ENCODE data around the gene CA9.

- TF ChIP-seq POLR2A (IDR thresholded peaks at IDR 0.05) (no peak), CTCF (IDR thresholded peaks at IDR 0.05) (no peak), POLR2AphosphoS5 (IDR thresholded peaks at IDR 0.05; ENCODE audit: insufficient read depth in 1 of 2, low read depth in 1 of 2) (no peak)
Measured at GRCh38 chr9:35649431-35650340, 24.0 kb upstream of the CA9 start.

Data from vagina (tissue), 2 donors.